GM12878 (cell line): ENCODE measurements around the gene ZBED1. TPM values are rescaled to one million over a fixed set of nuclear protein-coding genes. Genes with fewer than 3 reads are reported as not detected.

Experiments
- ATAC-seq: fragments of 200-7000 bp; cut with Tn5 transposase; 3 replicates; pipeline ENCODE4 v1.9.1; 2020; ENCODE audit warnings: mild to moderate bottlenecking, moderate library complexity
- BruUV-seq: library from RNA; stranded (reverse); fragments of 400-500 nt; replicated peaks from 2 replicates; lab custom pipeline; 2021; lab: Mats Ljungman, UMichigan
- CTCF ChIA-PET: fragments of 300-600 bp; sonication (Branson Sonifier 250); formaldehyde crosslinking; extraction: SDS; loops from one replicate; lab custom pipeline; 2021; ENCODE audit warnings: inconsistent platforms; lab: Yijun Ruan, JAX
- POLR2A ChIA-PET: fragments of 350-600 bp; formaldehyde crosslinking; extraction: SDS; loops from one replicate; lab custom pipeline; 2021; ENCODE audit warnings: inconsistent platforms; lab: Charles Lee
- RAD21 ChIA-PET: fragments of 300-600 bp; sonication (Branson Sonifier 250); formaldehyde crosslinking; loops from one replicate; lab custom pipeline; 2023; ENCODE audit warnings: antibody characterized with exemption; ENCODE audit not compliant: unreplicated experiment; lab: Charles Lee
- SMC1A ChIA-PET: fragments of 300-600 bp; sonication (Branson Sonifier 250); formaldehyde crosslinking; loops from one replicate; lab custom pipeline; 2023; ENCODE audit not compliant: unreplicated experiment, uncharacterized antibody; lab: Charles Lee
- DNase-seq: peaks from one replicate; pipeline ENCODE4 v3.0.0-alpha.2; 2011; ENCODE audit warnings: low read depth, low spot score
- FAIRE-seq: peaks from 3 replicates; lab custom pipeline; 2011; peaks lifted over from hg19 to GRCh38; lab: Jason Lieb, UNC
- H2AFZ ChIP-seq: 2 replicates; pipeline ENCODE4 v1.6.0; 2011; ENCODE audit warnings: low read depth, low read length, control low read depth; ENCODE audit not compliant: control insufficient read depth
- H3K27ac ChIP-seq: 2 replicates; pipeline ENCODE4 v1.5.1; 2011; ENCODE audit warnings: control low read depth; ENCODE audit not compliant: control insufficient read depth, insufficient read depth
- H3K27me3 ChIP-seq, 2 experiments: replicated peaks in 1 of 2; 2 replicates each; pipeline versions ENCODE4 v1.6.0 to v1.6.1; 2011; ENCODE audit warnings: low read length in 1 of 2; ENCODE audit not compliant: control insufficient read depth in 2 of 2, insufficient read depth in 2 of 2
- H3K36me3 ChIP-seq, 2 experiments: 2 replicates each; pipeline ENCODE4 v1.5.1; 2011; ENCODE audit warnings: low read length in 1 of 2; ENCODE audit not compliant: control insufficient read depth in 2 of 2, insufficient read depth in 2 of 2
- H3K4me1 ChIP-seq: 2 replicates; pipeline ENCODE4 v1.6.1; 2011; ENCODE audit warnings: mild to moderate bottlenecking, low read length, moderate library complexity, mixed read lengths; ENCODE audit not compliant: control insufficient read depth, insufficient read depth
- H3K4me2 ChIP-seq: 2 replicates; pipeline ENCODE4 v1.6.0; 2011; ENCODE audit warnings: control low read depth; ENCODE audit not compliant: control insufficient read depth, insufficient read depth
- H3K4me3 ChIP-seq: fragments of 200-600 bp; sonication (generic); 2 replicates; pipeline ENCODE4 v1.5.1; 2016
- H3K79me2 ChIP-seq: 2 replicates; pipeline ENCODE4 v1.6.0; 2011; ENCODE audit warnings: low read length; ENCODE audit not compliant: control insufficient read depth, insufficient read depth
- H3K9ac ChIP-seq: 2 replicates; pipeline ENCODE4 v1.8.0; 2011; ENCODE audit warnings: low read length, control low read depth, mixed read lengths; ENCODE audit not compliant: control insufficient read depth, insufficient read depth
- H3K9me3 ChIP-seq: replicated peaks from 3 replicates; pipeline ENCODE4 v1.5.1; 2011; ENCODE audit warnings: mild to moderate bottlenecking, low read length; ENCODE audit not compliant: control insufficient read depth, insufficient read depth
- H4K20me1 ChIP-seq: 2 replicates; pipeline ENCODE4 v1.6.0; 2011; ENCODE audit not compliant: control insufficient read depth, insufficient read depth
- BCL11A ChIP-seq: IDR thresholded peaks from 2 replicates; pipeline ENCODE4 v1.6.1; 2011; ENCODE audit warnings: low read depth, low read length
- CHD2 ChIP-seq: IDR thresholded peaks from 2 replicates; pipeline ENCODE4 v1.6.1; 2011; ENCODE audit warnings: low read depth, low read length, improper control_type of control experiment, borderline replicate concordance
- CREM ChIP-seq: IDR thresholded peaks from 2 replicates; pipeline ENCODE4 v1.6.1; 2014; ENCODE audit warnings: antibody characterized with exemption, low read depth
- EP300 ChIP-seq, 2 experiments: fragments of 150-350 bp in 1 of 2; IDR thresholded peaks; 2 replicates each; pipeline ENCODE4 v1.6.1; 2011 to 2012; ENCODE audit warnings: low read depth in 2 of 2, low read length in 2 of 2, borderline replicate concordance in 1 of 2, improper control_type of control experiment in 1 of 2, inconsistent platforms in 1 of 2; ENCODE audit not compliant: control insufficient read depth in 1 of 2
- EZH2 ChIP-seq: IDR thresholded peaks from 2 replicates; pipeline ENCODE4 v1.6.1; 2012; ENCODE audit warnings: low read depth, mild to moderate bottlenecking, control low read depth, inconsistent platforms, low read length, borderline replicate concordance; ENCODE audit not compliant: control insufficient read depth
- FOS ChIP-seq: IDR thresholded peaks from 3 replicates; pipeline ENCODE4 v1.6.1; 2011; ENCODE audit warnings: borderline replicate concordance; ENCODE audit not compliant: insufficient read length; ENCODE audit errors: extremely low read depth
- HCFC1 ChIP-seq: fragments of 150-350 bp; IDR thresholded peaks from 2 replicates; pipeline ENCODE4 v1.6.1; 2014; ENCODE audit warnings: low read length
- MEF2B ChIP-seq: fragments of 450-650 bp; IDR thresholded peaks from 2 replicates; pipeline ENCODE4 v1.6.1; 2018; ENCODE audit warnings: mild to moderate bottlenecking, moderate library complexity; ENCODE audit not compliant: partially characterized antibody, poor library complexity, severe bottlenecking
- MTA2 ChIP-seq: fragments of 450-650 bp; IDR thresholded peaks from 2 replicates; pipeline ENCODE4 v1.6.1; 2016; ENCODE audit warnings: low read depth, mild to moderate bottlenecking, moderate library complexity
- NBN ChIP-seq: fragments of 450-650 bp; IDR thresholded peaks from 2 replicates; pipeline ENCODE4 v1.6.1; 2016
- NFIC ChIP-seq: IDR thresholded peaks from 2 replicates; pipeline ENCODE4 v1.6.1; 2012; ENCODE audit warnings: low read depth, mild to moderate bottlenecking, inconsistent platforms, low read length, moderate library complexity
- NRF1 ChIP-seq: conservative IDR thresholded peaks from 2 replicates; pipeline ENCODE4 v1.6.1; 2011; ENCODE audit warnings: mild to moderate bottlenecking, low read depth, low read length, improper control_type of control experiment
- SMAD1 ChIP-seq: fragments of 450-650 bp; IDR thresholded peaks from 2 replicates; pipeline ENCODE4 v1.6.1; 2018; ENCODE audit warnings: mild to moderate bottlenecking, low read depth; ENCODE audit not compliant: partially characterized antibody
- SP1 ChIP-seq: IDR thresholded peaks from one replicate; pipeline ENCODE4 v1.6.1; 2011; ENCODE audit warnings: low read depth, low read length
- WRNIP1 ChIP-seq: IDR thresholded peaks from 2 replicates; pipeline ENCODE4 v1.6.1; 2011; ENCODE audit warnings: low read depth, low read length, improper control_type of control experiment, borderline replicate concordance
- ZNF274 ChIP-seq: IDR thresholded peaks from one replicate; pipeline ENCODE4 v1.8.0; 2011; ENCODE audit not compliant: insufficient read length, insufficient read depth
- ZSCAN29 ChIP-seq: fragments of 450-650 bp; IDR thresholded peaks from 2 replicates; pipeline ENCODE4 v1.6.1; 2017; ENCODE audit warnings: mild to moderate bottlenecking, moderate library complexity
- WGBS: methylation state at CpG from one replicate; pipeline ENCODE4 v1.1.6; 2016; ENCODE audit warnings: low lambda C conversion rate; ENCODE audit not compliant: insufficient replicate concordance, insufficient coverage; ENCODE audit errors: missing lambda C conversion rate; 5-methylcytosine and 5-hydroxymethylcytosine counted together
- in situ Hi-C: fragments of 300-500 bp; cut with MboI; formaldehyde crosslinking; loops from 9 replicates; pipeline ENCODE4 v1.14.3; 2018; ENCODE audit warnings: mixed read lengths
- intact Hi-C: fragments of 100-400 bp; cut with micrococcal nuclease; formaldehyde crosslinking; loops from one replicate; pipeline ENCODE4 v1.14.2; 2022; ENCODE audit not compliant: unreplicated experiment
- polyA plus RNA-seq, 11 experiments: library from polyadenylated mRNA; depleted of rRNA in 4 of 11; unstranded in 6 of 11; stranded (reverse) in 5 of 11; fragments of >200 nt; fragmentation: Nextera tagmentation in 4 of 11; fragmentation: Illumina TruSeq in 1 of 11; extraction: Ambion mirVana in 4 of 11; extraction: Trizol in 1 of 11; gene quantifications; 1 replicate in 1 of 11; 2 replicates in 10 of 11; pipeline versions ENCODE4 v1.2.1 to v1.2.3, GENCODE V29; 2011 to 2016; ENCODE audit warnings: inconsistent platforms in 2 of 11, missing spikeins in 2 of 11, low read depth in 1 of 11
- total RNA-seq, 4 experiments: library from RNA; depleted of rRNA in 3 of 4; stranded (reverse); fragments of >200 nt in 3 of 4; fragmentation: Illumina TruSeq in 1 of 4; extraction: Trizol in 1 of 4; gene quantifications; 2 replicates each; pipeline versions ENCODE4 v1.2.1 to v1.2.3, GENCODE V29; 2013 to 2021
- TF ChIP-seq, protein P1 (sequence below): fragments of 450-650 bp; IDR thresholded peaks from 2 replicates; pipeline ENCODE4 v1.6.1; 2016; ENCODE audit warnings: mild to moderate bottlenecking
- TF ChIP-seq, protein P2 (sequence below): IDR thresholded peaks from 2 replicates; pipeline ENCODE4 v1.6.1; 2011; ENCODE audit warnings: borderline replicate concordance, low read depth, mild to moderate bottlenecking, moderate library complexity, mixed read lengths, low read length; ENCODE audit not compliant: insufficient read depth; ENCODE audit errors: extremely low read length
- TF ChIP-seq, protein P3 (sequence below): IDR thresholded peaks from 2 replicates; pipeline ENCODE4 v1.6.1; 2012; ENCODE audit warnings: low read length, inconsistent platforms

ZBED1 gene
- total and polyA plus RNA-seq, 10 of the 15 experiments (the other 5 are each of a cell fraction or from before 2014, with no cell fraction given) = 1.9 to 75.5 (median 40.5) TPM

DNA sequence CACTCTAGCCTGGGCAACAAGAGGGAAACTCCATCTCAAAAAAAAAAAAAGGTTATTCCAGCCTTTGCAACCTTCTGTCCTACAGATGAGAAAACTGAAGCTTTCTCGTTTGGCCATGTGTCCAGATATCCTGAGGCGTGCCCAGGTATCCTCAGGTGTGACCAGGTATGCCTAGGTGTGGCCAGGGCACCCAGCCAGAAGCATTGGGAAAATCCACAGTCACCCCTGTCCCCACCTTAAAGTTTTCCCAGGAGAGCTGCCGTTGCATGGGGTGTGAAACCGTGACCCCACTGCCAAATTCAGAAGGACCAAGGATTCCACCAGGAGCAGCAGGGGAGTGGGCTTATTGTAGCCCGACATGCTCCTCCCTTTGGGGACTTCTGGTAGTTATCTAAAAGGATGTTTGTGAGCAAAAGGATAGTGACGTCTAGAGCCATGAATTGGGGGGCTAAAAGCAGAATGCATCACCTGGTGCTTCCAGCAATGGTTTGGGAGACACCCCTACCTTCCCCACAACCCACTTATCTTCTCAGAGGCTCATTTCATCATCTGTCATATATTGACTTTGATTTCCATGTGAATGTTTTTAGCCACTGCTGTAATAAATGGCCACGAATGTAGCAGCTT is 4.0 kb upstream of the ZBED1 start:
- TF ChIP-seq CHD2 (no peak), MEF2B (no peak), SP1 (no peak), ZSCAN29 (no peak), EZH2 (no peak), EP300 (IDR thresholded peaks at IDR 0.05; ENCODE audit: borderline replicate concordance in 1 of 2, control insufficient read depth in 1 of 2, low read depth in 2 of 2, low read length in 2 of 2) (no peak), ZNF274 (no peak), SMAD1 (no peak), MTA2 (no peak), FOS (no peak), CREM (no peak), NRF1 (no peak), HCFC1 (no peak), WRNIP1 (no peak), NFIC (no peak), BCL11A (no peak), NBN (no peak)
- TF ChIP-seq, protein P1, sequence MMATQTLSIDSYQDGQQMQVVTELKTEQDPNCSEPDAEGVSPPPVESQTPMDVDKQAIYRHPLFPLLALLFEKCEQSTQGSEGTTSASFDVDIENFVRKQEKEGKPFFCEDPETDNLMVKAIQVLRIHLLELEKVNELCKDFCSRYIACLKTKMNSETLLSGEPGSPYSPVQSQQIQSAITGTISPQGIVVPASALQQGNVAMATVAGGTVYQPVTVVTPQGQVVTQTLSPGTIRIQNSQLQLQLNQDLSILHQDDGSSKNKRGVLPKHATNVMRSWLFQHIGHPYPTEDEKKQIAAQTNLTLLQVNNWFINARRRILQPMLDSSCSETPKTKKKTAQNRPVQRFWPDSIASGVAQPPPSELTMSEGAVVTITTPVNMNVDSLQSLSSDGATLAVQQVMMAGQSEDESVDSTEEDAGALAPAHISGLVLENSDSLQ = no peak
- TF ChIP-seq, protein P2, sequence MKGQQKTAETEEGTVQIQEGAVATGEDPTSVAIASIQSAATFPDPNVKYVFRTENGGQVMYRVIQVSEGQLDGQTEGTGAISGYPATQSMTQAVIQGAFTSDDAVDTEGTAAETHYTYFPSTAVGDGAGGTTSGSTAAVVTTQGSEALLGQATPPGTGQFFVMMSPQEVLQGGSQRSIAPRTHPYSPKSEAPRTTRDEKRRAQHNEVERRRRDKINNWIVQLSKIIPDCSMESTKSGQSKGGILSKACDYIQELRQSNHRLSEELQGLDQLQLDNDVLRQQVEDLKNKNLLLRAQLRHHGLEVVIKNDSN = no peak
- TF ChIP-seq, protein P3, sequence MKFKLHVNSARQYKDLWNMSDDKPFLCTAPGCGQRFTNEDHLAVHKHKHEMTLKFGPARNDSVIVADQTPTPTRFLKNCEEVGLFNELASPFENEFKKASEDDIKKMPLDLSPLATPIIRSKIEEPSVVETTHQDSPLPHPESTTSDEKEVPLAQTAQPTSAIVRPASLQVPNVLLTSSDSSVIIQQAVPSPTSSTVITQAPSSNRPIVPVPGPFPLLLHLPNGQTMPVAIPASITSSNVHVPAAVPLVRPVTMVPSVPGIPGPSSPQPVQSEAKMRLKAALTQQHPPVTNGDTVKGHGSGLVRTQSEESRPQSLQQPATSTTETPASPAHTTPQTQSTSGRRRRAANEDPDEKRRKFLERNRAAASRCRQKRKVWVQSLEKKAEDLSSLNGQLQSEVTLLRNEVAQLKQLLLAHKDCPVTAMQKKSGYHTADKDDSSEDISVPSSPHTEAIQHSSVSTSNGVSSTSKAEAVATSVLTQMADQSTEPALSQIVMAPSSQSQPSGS = no peak
- ChIA-PET SMC1A (no interaction called here), CTCF (no interaction called here), RAD21 (no interaction called here), POLR2A (no interaction called here)
- intact Hi-C loops (no loop called here), in situ Hi-C loops (loop anchor here (10.0 to 25.0 kb wide), 2 partner anchors 850 to 1043 kb away; partner anchors contain the start of gene ASMTL)
- no TSS peak for BruUV-seq
- Histone ChIP-seq H3K9me3 (peaks cover 3% of the 10 kb centered on the region; the same call in 1 of the 3 replicates), H3K9ac (no peak overlapping the region), H3K27me3 (no peaks in the 10 kb centered on the region), H3K79me2 (peaks cover 7% of the 10 kb centered on the region), H4K20me1 (no peaks in the 10 kb centered on the region), H3K36me3 (no peaks in the 10 kb centered on the region), H3K4me3 (no peak overlapping the region), H3K4me2 (no peak overlapping the region), H2AFZ (no peak overlapping the region), H3K4me1 (peaks cover 7% of the 10 kb centered on the region; the same call in 1 of the 2 replicates), H3K27ac (no peak overlapping the region)
- FAIRE-seq (no peak), ATAC-seq (no peak), DNase-seq (no peak)
- WGBS = 39% methylated on average over 7 of the region's 7 CpGs
